Chondrocyte (in vitro differentiated cells): ENCODE measurements around the gene ELL2. TPM values are rescaled to one million over a fixed set of nuclear protein-coding genes. Genes with fewer than 3 reads are reported as not detected.

Experiments used
- DNase-seq: peaks from one replicate; pipeline ENCODE4 v3.0.0; 2021; ENCODE audit warnings: mixed read lengths, low spot score
- H3K27ac Mint-ChIP-seq: one replicate; pipeline ENCODE4 v1.8.0; 2021; ENCODE audit warnings: mild to moderate bottlenecking, moderate library complexity, mixed read lengths; ENCODE audit not compliant: unreplicated experiment
- H3K27me3 Mint-ChIP-seq: 2 replicates; pipeline ENCODE4 v1.8.0; 2021; ENCODE audit warnings: low read depth, mixed read lengths
- H3K36me3 Mint-ChIP-seq: 2 replicates; pipeline ENCODE4 v1.8.0; 2021; ENCODE audit warnings: low read depth, mixed read lengths
- H3K4me1 Mint-ChIP-seq: 2 replicates; pipeline ENCODE4 v1.8.0; 2021; ENCODE audit warnings: low read depth, mild to moderate bottlenecking, mixed read lengths
- H3K4me3 Mint-ChIP-seq: one replicate; pipeline ENCODE4 v1.8.0; 2021; ENCODE audit warnings: mild to moderate bottlenecking, moderate library complexity, mixed read lengths; ENCODE audit not compliant: unreplicated experiment
- H3K9me3 Mint-ChIP-seq: 2 replicates; pipeline ENCODE4 v1.8.0; 2021; ENCODE audit warnings: low read depth, mixed read lengths
- CTCF ChIP-seq: fragments of 200-600 bp; sonication (generic); IDR thresholded peaks from 2 replicates; pipeline ENCODE4 v1.5.0; 2021; ENCODE audit warnings: antibody characterized with exemption, mild to moderate bottlenecking, moderate library complexity
- total RNA-seq: library from RNA; stranded (reverse); gene quantifications from 3 replicates; pipeline ENCODE4 v1.2.1, GENCODE V29; 2021

ELL2 gene
- total RNA-seq, 1 donor from 2014 or later: 51.7 TPM

- Mint-ChIP-seq H3K9me3 (no peaks in the 10 kb centered on the region), H3K4me1 (peaks cover 73% of the 10 kb centered on the region), H3K4me3 (peak overlapping the region; percentile 38), H3K36me3 (no peaks in the 10 kb centered on the region), H3K27me3 (no peaks in the 10 kb centered on the region), H3K27ac (peak overlapping the region; percentile 100)
- no peak for TF ChIP-seq CTCF
- no peak for DNase-seq
Measured at GRCh38 chr5:95861221-95861863, 100.3 kb downstream of the ELL2 start.

GRCh38 chr5:95859661-95860060, 102.0 kb downstream of the ELL2 start:
- H3K4me3 Mint-ChIP-seq: peak overlapping the region; percentile 69
- no peak for TF ChIP-seq CTCF

GRCh38 chr5:95858661-95859595, 102.7 kb downstream of the ELL2 start:
- H3K4me1 Mint-ChIP-seq: peaks cover 69% of the 10 kb centered on the region
- peak; percentile 99 for TF ChIP-seq CTCF

More at GRCh38 chr5:95859661-95860060, 102.0 kb downstream of the ELL2 start:
- Mint-ChIP-seq H3K36me3 (no peaks in the 10 kb centered on the region), H3K27me3 (no peaks in the 10 kb centered on the region), H3K4me1 (peaks cover 69% of the 10 kb centered on the region), H3K27ac (peak overlapping the region; percentile 100), H3K9me3 (no peaks in the 10 kb centered on the region)
- no peak for DNase-seq

GRCh38 chr5:95858023-95858461, 103.6 kb downstream of the ELL2 start:
- Mint-ChIP-seq H3K36me3 (no peaks in the 10 kb centered on the region), H3K27ac (peak overlapping the region; percentile 100), H3K9me3 (no peaks in the 10 kb centered on the region), H3K27me3 (no peaks in the 10 kb centered on the region), H3K4me3 (peak overlapping the region; percentile 69), H3K4me1 (peaks cover 64% of the 10 kb centered on the region)
- no peak for TF ChIP-seq CTCF
- DNase-seq: no peak

More at GRCh38 chr5:95858661-95859595, 102.7 kb downstream of the ELL2 start:
- no peak for DNase-seq
- Mint-ChIP-seq H3K4me3 (peak overlapping the region; percentile 69), H3K9me3 (no peaks in the 10 kb centered on the region), H3K27ac (peak overlapping the region; percentile 100), H3K36me3 (no peaks in the 10 kb centered on the region), H3K27me3 (no peaks in the 10 kb centered on the region)
